ENCODE measurements around the gene RXRB.

- TF ChIP-seq CSDC2 (CRISPR knock-in tag; IDR thresholded peaks at IDR 0.05) (no peak), ZFP3 (CRISPR knock-in tag; IDR thresholded peaks at IDR 0.05) (no peak)
Measured at GRCh38 chr6:33206864-33207551, 6.5 kb upstream of the RXRB start.

All from SK-N-SH treated with all-trans-retinoic acid at 6 μM for 48 hours (cell line).